Esophagus muscularis mucosa (tissue), 4 donors: Measurements from ENCODE around the gene PLA2G6.

Experiments
- CTCF ChIP-seq, 3 experiments: fragments of 200-600 bp in 2 of 3; fragments of 450-650 bp in 1 of 3; sonication (generic) in 2 of 3; IDR thresholded peaks; one replicate each; pipeline ENCODE4 v1.5.1; 2017 to 2019; ENCODE audit warnings: antibody characterized with exemption in 3 of 3, mild to moderate bottlenecking in 2 of 3, moderate library complexity in 1 of 3
- EP300 ChIP-seq: sonication (generic); formaldehyde crosslinking; IDR thresholded peaks from one replicate; pipeline ENCODE4 v1.6.1; 2017; ENCODE audit warnings: antibody characterized with exemption
- POLR2A ChIP-seq: fragments of 450-650 bp; IDR thresholded peaks from one replicate; pipeline ENCODE4 v1.6.1; 2017; ENCODE audit warnings: antibody characterized with exemption, moderate library complexity, mild to moderate bottlenecking, low read depth
- POLR2AphosphoS5 ChIP-seq, 2 donors: sonication (generic); formaldehyde crosslinking; IDR thresholded peaks; one replicate each; pipeline ENCODE4 v1.6.1; 2017; ENCODE audit warnings: antibody characterized with exemption in 2 of 2

GRCh38 chr22:38132794-38133193, 48.8 kb downstream of the PLA2G6 start:
- TF ChIP-seq POLR2A (no peak), CTCF (IDR thresholded peaks at IDR 0.05) (no peak), POLR2AphosphoS5 (IDR thresholded peaks at IDR 0.05) (no peak), EP300 (no peak)
